Uterus (tissue), 4 donors: ENCODE measurements around the gene SOHLH2. TPM values are rescaled to one million over a fixed set of nuclear protein-coding genes. Genes with fewer than 3 reads are reported as not detected.

Experiments
- DNase-seq, 2 donors: peaks; one replicate each; pipeline ENCODE4 v3.0.0-alpha.2; 2019 to 2020
- H3K27ac ChIP-seq, 2 donors: fragments of 200-600 bp; sonication (generic); 1 replicate in 1 of 2; 2 replicates in 1 of 2; pipeline ENCODE4 v1.5.1; 2016 to 2018
- H3K27me3 ChIP-seq, 2 donors: fragments of 200-600 bp; sonication (generic); one replicate each; pipeline ENCODE4 v1.5.1; 2018 to 2019; ENCODE audit warnings: control low read depth in 1 of 2
- H3K36me3 ChIP-seq, 2 donors: fragments of 200-600 bp; sonication (generic); one replicate each; pipeline ENCODE4 v1.5.1; 2019; ENCODE audit warnings: control low read depth in 1 of 2
- H3K4me1 ChIP-seq, 2 donors: fragments of 200-600 bp; sonication (generic); one replicate each; pipeline ENCODE4 v1.5.1; 2018 to 2019; ENCODE audit warnings: control low read depth in 1 of 2
- H3K4me3 ChIP-seq, 2 donors: fragments of 200-600 bp; sonication (generic); 1 replicate in 1 of 2; 2 replicates in 1 of 2; pipeline ENCODE4 v1.5.1; 2018 to 2019; ENCODE audit warnings: mild to moderate bottlenecking in 1 of 2
- H3K9me3 ChIP-seq, 2 donors: fragments of 200-600 bp; sonication (generic); one replicate each; pipeline ENCODE4 v1.5.1; 2019; ENCODE audit warnings: control low read depth in 1 of 2
- CTCF ChIP-seq, 4 experiments: fragments of 200-600 bp in 2 of 4; fragments of 450-650 bp in 2 of 4; sonication (generic) in 2 of 4; IDR thresholded peaks; one replicate each; pipeline ENCODE4 v1.5.1; 2016 to 2019; ENCODE audit warnings: antibody characterized with exemption in 4 of 4, mild to moderate bottlenecking in 2 of 4, moderate library complexity in 1 of 4
- POLR2A ChIP-seq, 2 donors: fragments of 450-650 bp; IDR thresholded peaks; one replicate each; pipeline ENCODE4 v1.6.1; 2016; ENCODE audit warnings: antibody characterized with exemption in 2 of 2, mild to moderate bottlenecking in 1 of 2, moderate library complexity in 1 of 2
- intact Hi-C: fragments of 100-400 bp; cut with DNase I; formaldehyde crosslinking; loops from one replicate; pipeline ENCODE4 v1.15.1; 2023; ENCODE audit warnings: low total_unique reads
- total RNA-seq, 4 donors: library from RNA; depleted of rRNA in 3 of 4; stranded (reverse); fragments of >200 nt in 3 of 4; gene quantifications; one replicate each; pipeline versions ENCODE4 v1.1.0 to v1.2.4, GENCODE V29; 2014 to 2023
- donor health status: DM: yes; HTN: yes; CAD: no.

The SOHLH2 gene
- total RNA-seq, 4 donors from 2014 or later = 1.4 TPM; not detected in 3

- no peak for DNase-seq
- TF ChIP-seq CTCF (IDR thresholded peaks at IDR 0.05) = no peak
- no peak for TF ChIP-seq POLR2A (IDR thresholded peaks at IDR 0.05)
- Histone ChIP-seq H3K36me3 (no peaks in the 10 kb centered on the region), H3K4me3 (no peak overlapping the region), H3K4me1 (no peaks in the 10 kb centered on the region), H3K27me3 (no peaks in the 10 kb centered on the region), H3K27ac (no peak overlapping the region), H3K9me3 (no peaks in the 10 kb centered on the region)
- intact Hi-C loops = no loop called here
Observed at GRCh38 chr13:36212789-36213188, 1.6 kb downstream of the SOHLH2 start.

- Histone ChIP-seq H3K27ac (no peak overlapping the region), H3K36me3 (no peaks in the 10 kb centered on the region), H3K4me3 (no peak overlapping the region), H3K9me3 (no peaks in the 10 kb centered on the region), H3K27me3 (no peaks in the 10 kb centered on the region), H3K4me1 (no peaks in the 10 kb centered on the region)
- no peak for TF ChIP-seq CTCF (IDR thresholded peaks at IDR 0.05)
- TF ChIP-seq POLR2A (IDR thresholded peaks at IDR 0.05) = no peak
- intact Hi-C loops = no loop called here
- DNase-seq = no peak
Observed at GRCh38 chr13:36211567-36211966, 2.8 kb downstream of the SOHLH2 start.

GRCh38 chr13:36210738-36211137, 3.6 kb downstream of the SOHLH2 start:
- TF ChIP-seq POLR2A (IDR thresholded peaks at IDR 0.05) (no peak), CTCF (IDR thresholded peaks at IDR 0.05) (no peak)
- Histone ChIP-seq H3K4me1 (no peaks in the 10 kb centered on the region), H3K4me3 (no peak overlapping the region), H3K27me3 (no peaks in the 10 kb centered on the region), H3K27ac (no peak overlapping the region), H3K36me3 (no peaks in the 10 kb centered on the region), H3K9me3 (no peaks in the 10 kb centered on the region)
- intact Hi-C loops = no loop called here
- DNase-seq = no peak

GRCh38 chr13:36207672-36208071, 6.7 kb downstream of the SOHLH2 start:
- no peaks in the 10 kb centered on the region for H3K4me1 ChIP-seq
- no peaks in the 10 kb centered on the region for H3K27me3 ChIP-seq
- H3K27ac ChIP-seq = no peak overlapping the region
- H3K36me3 ChIP-seq = no peaks in the 10 kb centered on the region
- H3K9me3 ChIP-seq = no peaks in the 10 kb centered on the region
- H3K4me3 ChIP-seq = no peak overlapping the region
- intact Hi-C loops = no loop called here
- no peak for DNase-seq
- TF ChIP-seq CTCF (IDR thresholded peaks at IDR 0.05) (no peak), POLR2A (IDR thresholded peaks at IDR 0.05) (no peak)

GRCh38 chr13:36193151-36193855, 21.1 kb downstream of the SOHLH2 start:
- Histone ChIP-seq H3K4me1 (no peaks in the 10 kb centered on the region), H3K27ac (no peak overlapping the region), H3K36me3 (no peaks in the 10 kb centered on the region), H3K4me3 (no peak overlapping the region), H3K27me3 (no peaks in the 10 kb centered on the region), H3K9me3 (no peaks in the 10 kb centered on the region)
- TF ChIP-seq POLR2A (IDR thresholded peaks at IDR 0.05) (no peak), CTCF (IDR thresholded peaks at IDR 0.05) (no peak)
- DNase-seq = no peak
- intact Hi-C loops = no loop called here
